K562 (cell line): ENCODE measurements around the gene BNIP5.

Experiments
- ATF3 ChIP-seq, 2 experiments: fragments of 450-650 bp in 1 of 2; sonication (generic) in 1 of 2; formaldehyde crosslinking in 1 of 2; IDR thresholded peaks in 1 of 2; conservative IDR thresholded peaks in 1 of 2; 2 replicates each; pipeline versions ENCODE4 v1.6.1 to v1.8.1; 2016 to 2023; ENCODE audit warnings: mild to moderate bottlenecking in 2 of 2, moderate library complexity in 2 of 2, inconsistent platforms in 1 of 2, missing genetic modification reagents in 1 of 2
- BHLHE40 ChIP-seq: IDR thresholded peaks from 2 replicates; pipeline ENCODE4 v1.6.1; 2011; ENCODE audit warnings: low read length, improper control_type of control experiment
- CHD1 ChIP-seq: fragments of 200-600 bp; sonication (generic); IDR thresholded peaks from one replicate; pipeline ENCODE4 v1.6.1; 2012; ENCODE audit warnings: mild to moderate bottlenecking, moderate library complexity, low read length, inconsistent platforms
- CTCF ChIP-seq, 3 experiments: IDR thresholded peaks in 2 of 3; conservative IDR thresholded peaks in 1 of 3; 2 replicates each; pipeline ENCODE4 v1.5.1; 2011 to 2012; ENCODE audit warnings: low read length in 3 of 3, mild to moderate bottlenecking in 3 of 3, control low read depth in 2 of 3, improper control_type of control experiment in 1 of 3, inconsistent platforms in 1 of 3, low read depth in 1 of 3, mixed read lengths in 1 of 3, moderate library complexity in 1 of 3; ENCODE audit not compliant: insufficient read depth in 2 of 3
- EZH2 ChIP-seq: IDR thresholded peaks from 2 replicates; pipeline ENCODE4 v1.6.1; 2012; ENCODE audit warnings: low read depth, mild to moderate bottlenecking, inconsistent platforms, low read length, borderline replicate concordance
- MAFG ChIP-seq: fragments of 450-650 bp; conservative IDR thresholded peaks from 2 replicates; pipeline ENCODE4 v1.6.1; 2016; ENCODE audit warnings: missing genetic modification characterization, missing compliant biosample characterization
- MTA1 ChIP-seq: fragments of 450-650 bp; IDR thresholded peaks from 2 replicates; pipeline ENCODE4 v1.6.1; 2017; ENCODE audit warnings: borderline replicate concordance
- RAD21 ChIP-seq, 2 experiments: fragments of 250-450 bp in 1 of 2; fragments of 450-650 bp in 1 of 2; sonication (Bioruptor Pico) in 1 of 2; formaldehyde crosslinking in 1 of 2; IDR thresholded peaks in 1 of 2; conservative IDR thresholded peaks in 1 of 2; 2 replicates each; pipeline versions ENCODE4 v1.4.0 to v1.8.0; 2020 to 2022; ENCODE audit warnings: mild to moderate bottlenecking in 2 of 2, moderate library complexity in 1 of 2
- TFE3 ChIP-seq: fragments of 450-650 bp; formaldehyde crosslinking; IDR thresholded peaks from 2 replicates; pipeline ENCODE4 v1.4.0; 2020; ENCODE audit warnings: mild to moderate bottlenecking, mixed read lengths

GRCh38 chr6:36350082-36350481, 13.4 kb upstream of the BNIP5 start:
- TF ChIP-seq BHLHE40 (no peak), TFE3 (no peak), MTA1 (no peak), CTCF (IDR thresholded peaks at IDR 0.05 in 2 of 3, conservative IDR thresholded peaks at IDR 0.05 in 1 of 3; ENCODE audit: insufficient read depth in 2 of 3, low read depth in 1 of 3, low read length in 3 of 3) (no peak), CHD1 (no peak), EZH2 (no peak), ATF3 (IDR thresholded peaks at IDR 0.05) (no peak), ATF3 (CRISPR knock-in tag; conservative IDR thresholded peaks at IDR 0.05) (no peak), RAD21 (CRISPR knock-in tag; conservative IDR thresholded peaks at IDR 0.05 in 1 of 2, IDR thresholded peaks at IDR 0.05 in 1 of 2) (no peak), MAFG (tag) (no peak)
